H9 (cell line): ENCODE results near the gene EPOP. TPM values are rescaled to one million over a fixed set of nuclear protein-coding genes. Genes with fewer than 3 reads are reported as not detected.
A peak's percentile ranks its signal among the peaks of the same experiment; 100 is the strongest.

Experiments
- DNase-seq: peaks from one replicate; pipeline ENCODE4 v3.0.0-alpha.2; 2017
- H2AFZ ChIP-seq: one replicate; pipeline ENCODE4 v1.6.1; 2013; ENCODE audit warnings: mild to moderate bottlenecking, low read length, control low read depth, moderate library complexity
- H2AK5ac ChIP-seq: 2 replicates; pipeline ENCODE4 v1.6.1; 2013; ENCODE audit warnings: low read length, control low read depth, mixed read lengths; ENCODE audit not compliant: insufficient read length
- H2BK120ac ChIP-seq: one replicate; pipeline ENCODE4 v1.6.1; 2013; ENCODE audit warnings: low read depth, mild to moderate bottlenecking, low read length, control low read depth, inconsistent platforms; ENCODE audit not compliant: poor library complexity, severe bottlenecking
- H2BK12ac ChIP-seq: 2 replicates; pipeline ENCODE4 v1.6.1; 2013; ENCODE audit warnings: low read length, control low read depth, mixed read lengths, low read depth; ENCODE audit not compliant: insufficient read length
- H2BK15ac ChIP-seq: 2 replicates; pipeline ENCODE4 v1.6.1; 2013; ENCODE audit warnings: low read depth, low read length, control low read depth
- H2BK20ac ChIP-seq: one replicate; pipeline ENCODE4 v1.6.1; 2013; ENCODE audit warnings: low read depth, mild to moderate bottlenecking, low read length, control low read depth, inconsistent platforms; ENCODE audit not compliant: poor library complexity, severe bottlenecking
- H2BK5ac ChIP-seq: 2 replicates; pipeline ENCODE4 v1.6.1; 2013; ENCODE audit warnings: low read length, control low read depth, mixed read lengths; ENCODE audit not compliant: insufficient read length
- H3K14ac ChIP-seq: 2 replicates; pipeline ENCODE4 v1.6.1; 2013; ENCODE audit warnings: low read length, control low read depth; ENCODE audit not compliant: insufficient read depth
- H3K18ac ChIP-seq: 2 replicates; pipeline ENCODE4 v1.6.1; 2013; ENCODE audit warnings: low read depth, mild to moderate bottlenecking, mixed read lengths, low read length, control low read depth; ENCODE audit not compliant: insufficient read length
- H3K23ac ChIP-seq: 2 replicates; pipeline ENCODE4 v1.6.1; 2013; ENCODE audit warnings: low read length, control low read depth, mixed read lengths, low read depth; ENCODE audit not compliant: insufficient read length
- H3K23me2 ChIP-seq: 2 replicates; pipeline ENCODE4 v1.6.1; 2013; ENCODE audit warnings: low read depth, mild to moderate bottlenecking, mixed read lengths, low read length, control low read depth; ENCODE audit not compliant: insufficient read length, poor library complexity, severe bottlenecking
- H3K27ac ChIP-seq: 2 replicates; pipeline ENCODE4 v1.5.1; 2013; ENCODE audit warnings: low read length, control low read depth, mixed read lengths, low read depth; ENCODE audit not compliant: insufficient read length
- H3K27me3 ChIP-seq: 2 replicates; pipeline ENCODE4 v1.6.1; 2013; ENCODE audit warnings: low read length, control low read depth, inconsistent platforms; ENCODE audit not compliant: insufficient read depth
- H3K4ac ChIP-seq: 2 replicates; pipeline ENCODE4 v1.6.1; 2013; ENCODE audit warnings: low read depth, mild to moderate bottlenecking, control low read depth, inconsistent platforms, low read length, moderate library complexity
- H3K4me1 ChIP-seq: 2 replicates; pipeline ENCODE4 v1.6.1; 2013; ENCODE audit warnings: low read length, control low read depth, inconsistent platforms; ENCODE audit not compliant: insufficient read depth
- H3K4me2 ChIP-seq: 2 replicates; pipeline ENCODE4 v1.6.1; 2013; ENCODE audit warnings: low read length, control low read depth, mixed read lengths; ENCODE audit not compliant: insufficient read length, insufficient read depth
- H3K56ac ChIP-seq: 2 replicates; pipeline ENCODE4 v1.6.1; 2013; ENCODE audit warnings: low read depth, mild to moderate bottlenecking, mixed read lengths, low read length, control low read depth; ENCODE audit not compliant: insufficient read length
- H3K79me1 ChIP-seq: 2 replicates; pipeline ENCODE4 v1.6.1; 2013; ENCODE audit warnings: low read depth, mild to moderate bottlenecking, moderate library complexity, low read length, control low read depth, inconsistent platforms; ENCODE audit not compliant: insufficient read depth, poor library complexity, severe bottlenecking
- H3K79me2 ChIP-seq: 2 replicates; pipeline ENCODE4 v1.6.1; 2013; ENCODE audit warnings: low read length, control low read depth, inconsistent platforms; ENCODE audit not compliant: insufficient read depth
- H3K9ac ChIP-seq: 2 replicates; pipeline ENCODE4 v1.6.1; 2013; ENCODE audit warnings: low read length, control low read depth, mixed read lengths; ENCODE audit not compliant: insufficient read length; ENCODE audit errors: extremely low read depth
- H3K9me3 ChIP-seq: one replicate; pipeline ENCODE4 v1.6.1; 2013; ENCODE audit warnings: low read depth, low read length, inconsistent platforms; ENCODE audit not compliant: control insufficient read depth
- H3T11ph ChIP-seq: one replicate; pipeline ENCODE4 v1.6.1; 2013; ENCODE audit warnings: mild to moderate bottlenecking, low read length, control low read depth, inconsistent platforms
- H4K20me1 ChIP-seq: one replicate; pipeline ENCODE4 v1.6.1; 2013; ENCODE audit not compliant: control insufficient read depth, insufficient read length, insufficient read depth
- H4K5ac ChIP-seq: 2 replicates; pipeline ENCODE4 v1.6.1; 2013; ENCODE audit warnings: low read depth, mild to moderate bottlenecking, mixed read lengths, low read length, control low read depth; ENCODE audit not compliant: insufficient read length
- H4K8ac ChIP-seq: replicated peaks from 2 replicates; pipeline ENCODE4 v1.6.1; 2013; ENCODE audit warnings: low read length, control low read depth, mixed read lengths, low read depth; ENCODE audit not compliant: insufficient read length
- H4K91ac ChIP-seq: 2 replicates; pipeline ENCODE4 v1.6.1; 2013; ENCODE audit warnings: low read depth, mild to moderate bottlenecking, moderate library complexity, mixed read lengths, low read length, control low read depth; ENCODE audit not compliant: insufficient read length
- H3K27ac Mint-ChIP-seq, 3 experiments: 2 replicates in 2 of 3; 3 replicates in 1 of 3; pipeline ENCODE4 v1.8.0; 2020 to 2021; ENCODE audit warnings: mixed read lengths in 3 of 3, mild to moderate bottlenecking in 1 of 3, moderate library complexity in 1 of 3
- H3K27me3 Mint-ChIP-seq: 2 replicates; pipeline ENCODE4 v1.8.0; 2021; ENCODE audit warnings: low read depth, mild to moderate bottlenecking, moderate library complexity, mixed read lengths
- H3K36me3 Mint-ChIP-seq, 3 experiments: 2 replicates in 2 of 3; 3 replicates in 1 of 3; pipeline ENCODE4 v1.8.0; 2020 to 2021; ENCODE audit warnings: low read depth in 3 of 3, mixed read lengths in 3 of 3; ENCODE audit not compliant: insufficient read depth in 1 of 3
- H3K4me1 Mint-ChIP-seq, 2 experiments: 2 replicates each; pipeline ENCODE4 v1.8.0; 2020; ENCODE audit warnings: mixed read lengths in 2 of 2
- H3K4me3 Mint-ChIP-seq, 2 experiments: 2 replicates in 1 of 2; 3 replicates in 1 of 2; pipeline ENCODE4 v1.8.0; 2020 to 2021; ENCODE audit warnings: mild to moderate bottlenecking in 2 of 2, mixed read lengths in 2 of 2, moderate library complexity in 1 of 2
- H3K9me3 Mint-ChIP-seq, 2 experiments: 2 replicates in 1 of 2; 3 replicates in 1 of 2; pipeline ENCODE4 v1.8.0; 2020; ENCODE audit warnings: mild to moderate bottlenecking in 2 of 2, mixed read lengths in 2 of 2, moderate library complexity in 1 of 2
- CTCF ChIP-seq: fragments of 200-600 bp; sonication (generic); conservative IDR thresholded peaks from 3 replicates; pipeline ENCODE4 v1.8.0; 2021; ENCODE audit warnings: antibody characterized with exemption, mild to moderate bottlenecking
- WGBS: extraction: QIAGEN DNeasy Blood & Tissue Kit; methylation state at CpG from one replicate; pipeline ENCODE4 v1.1.7; 2013; ENCODE audit warnings: missing lambda C conversion rate, low lambda C conversion rate, mixed read lengths; ENCODE audit not compliant: insufficient read length; ENCODE audit errors: extremely low coverage; 5-methylcytosine and 5-hydroxymethylcytosine counted together
- total RNA-seq: library from RNA; stranded (reverse); gene quantifications from 2 replicates; pipeline ENCODE4 v1.2.1, GENCODE V29; 2021

EPOP gene
- total RNA-seq, 1 experiment from 2014 or later, result 5.9 TPM

- no peak for DNase-seq
- no peak overlapping the region for H3K9ac ChIP-seq
- H3K4ac ChIP-seq, result no peak overlapping the region
- H2BK15ac ChIP-seq, result no peak overlapping the region
- peak overlapping the region; percentile 69 for H3K4me2 ChIP-seq
- no peak overlapping the region for H2AFZ ChIP-seq
- H3K18ac ChIP-seq, result no peak overlapping the region
- H3K9me3 ChIP-seq, result no peaks in the 10 kb centered on the region
- no peaks in the 10 kb centered on the region for H3K79me1 ChIP-seq
- H4K91ac ChIP-seq, result no peak overlapping the region
- H3K36me3 Mint-ChIP-seq, result no peaks in the 10 kb centered on the region; a peak in 1 of 7 replicates
- peaks cover 73% of the 10 kb centered on the region for H3K27me3 ChIP-seq
- H3K27me3 Mint-ChIP-seq, result peaks cover 95% of the 10 kb centered on the region
- no peaks in the 10 kb centered on the region; the same call in none of the 2 replicates for H3K4me1 ChIP-seq
- no peak overlapping the region for H3K14ac ChIP-seq
- H3K4me1 Mint-ChIP-seq, result peaks cover 30 to 46% of the 10 kb centered on the region in 2 experiments
- no peaks in the 10 kb centered on the region for H3K79me2 ChIP-seq
- no peak overlapping the region for H3K27ac Mint-ChIP-seq
- H3K4me3 Mint-ChIP-seq, result peak overlapping the region; percentile 54 to 76
- no peak for TF ChIP-seq CTCF
- no peak overlapping the region for H3K23ac ChIP-seq
- H4K8ac ChIP-seq, result no peak overlapping the region
- H3K56ac ChIP-seq, result no peak overlapping the region
- H2BK5ac ChIP-seq, result no peak overlapping the region
- no peaks in the 10 kb centered on the region; a peak in 2 of 5 replicates for H3K9me3 Mint-ChIP-seq
- no peak overlapping the region for H4K5ac ChIP-seq
- no peak overlapping the region for H2BK12ac ChIP-seq
- WGBS, result no CpG with 5 or more reads among the region's 46 CpGs
- no peaks in the 10 kb centered on the region for H4K20me1 ChIP-seq
- H3K27ac ChIP-seq, result no peak overlapping the region
- peaks cover 29% of the 10 kb centered on the region for H3K23me2 ChIP-seq
- no peak overlapping the region for H2AK5ac ChIP-seq
- H3T11ph ChIP-seq, result no peak overlapping the region
- no peak overlapping the region for H2BK20ac ChIP-seq
- H2BK120ac ChIP-seq, result no peak overlapping the region
Observed at GRCh38 chr17:38672788-38673706, 1.7 kb downstream of the EPOP start.
